Vagina (tissue), 2 donors: ENCODE results near the gene SCARF1.

Experiments
- POLR2A ChIP-seq, 2 donors: fragments of 450-650 bp; IDR thresholded peaks; one replicate each; pipeline ENCODE4 v1.6.1; 2017; ENCODE audit warnings: antibody characterized with exemption in 2 of 2, mild to moderate bottlenecking in 2 of 2, moderate library complexity in 2 of 2
- POLR2AphosphoS5 ChIP-seq, 2 donors: sonication (generic); formaldehyde crosslinking; IDR thresholded peaks; one replicate each; pipeline ENCODE4 v1.9.0; 2017; ENCODE audit warnings: antibody characterized with exemption in 2 of 2, mild to moderate bottlenecking in 2 of 2, low read depth in 1 of 2; ENCODE audit not compliant: insufficient read depth in 1 of 2
- TF ChIP-seq, protein P1 (sequence below), 3 experiments: fragments of 450-650 bp in 2 of 3; fragments of 200-600 bp in 1 of 3; sonication (generic) in 1 of 3; IDR thresholded peaks; one replicate each; pipeline ENCODE4 v1.5.1; 2017 to 2019; ENCODE audit warnings: antibody characterized with exemption in 3 of 3, mild to moderate bottlenecking in 2 of 3, moderate library complexity in 2 of 3

DNA sequence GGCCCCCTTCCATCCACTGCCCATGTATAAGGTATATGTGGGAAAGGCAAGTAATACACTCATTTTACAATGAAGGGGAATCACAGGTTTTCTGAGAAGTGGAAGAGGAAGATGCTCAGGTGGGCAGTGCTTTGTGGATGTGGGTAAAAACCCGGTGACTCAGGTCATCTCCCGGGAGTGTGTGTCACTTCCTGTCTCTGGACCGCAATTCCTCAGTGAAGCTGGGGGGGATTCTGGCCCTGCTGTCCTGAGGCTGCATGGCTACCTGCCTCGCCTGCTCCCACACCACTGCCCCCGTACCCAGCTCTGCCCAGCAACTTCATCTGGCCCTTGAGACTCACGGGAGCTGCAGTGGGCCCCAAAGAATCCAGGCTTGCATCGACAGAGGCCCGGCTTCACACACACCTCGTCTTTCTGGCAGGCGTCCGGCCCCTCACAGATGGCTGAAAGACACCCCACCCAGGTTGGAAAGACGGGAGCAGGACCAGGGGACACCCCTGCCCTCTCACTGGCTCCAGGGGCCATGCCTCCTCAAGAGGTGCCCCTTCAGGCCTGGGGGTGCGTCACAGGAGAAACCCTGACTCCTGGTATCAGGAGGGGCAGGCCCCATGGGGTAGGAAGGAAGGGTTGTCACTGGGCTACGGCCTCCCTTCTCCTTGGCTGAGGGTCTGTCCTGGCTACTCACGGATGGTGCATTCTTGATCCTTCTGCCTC lies 882 bp downstream of the SCARF1 start:
- no peak for TF ChIP-seq POLR2A (IDR thresholded peaks at IDR 0.05)
- TF ChIP-seq, protein P1, sequence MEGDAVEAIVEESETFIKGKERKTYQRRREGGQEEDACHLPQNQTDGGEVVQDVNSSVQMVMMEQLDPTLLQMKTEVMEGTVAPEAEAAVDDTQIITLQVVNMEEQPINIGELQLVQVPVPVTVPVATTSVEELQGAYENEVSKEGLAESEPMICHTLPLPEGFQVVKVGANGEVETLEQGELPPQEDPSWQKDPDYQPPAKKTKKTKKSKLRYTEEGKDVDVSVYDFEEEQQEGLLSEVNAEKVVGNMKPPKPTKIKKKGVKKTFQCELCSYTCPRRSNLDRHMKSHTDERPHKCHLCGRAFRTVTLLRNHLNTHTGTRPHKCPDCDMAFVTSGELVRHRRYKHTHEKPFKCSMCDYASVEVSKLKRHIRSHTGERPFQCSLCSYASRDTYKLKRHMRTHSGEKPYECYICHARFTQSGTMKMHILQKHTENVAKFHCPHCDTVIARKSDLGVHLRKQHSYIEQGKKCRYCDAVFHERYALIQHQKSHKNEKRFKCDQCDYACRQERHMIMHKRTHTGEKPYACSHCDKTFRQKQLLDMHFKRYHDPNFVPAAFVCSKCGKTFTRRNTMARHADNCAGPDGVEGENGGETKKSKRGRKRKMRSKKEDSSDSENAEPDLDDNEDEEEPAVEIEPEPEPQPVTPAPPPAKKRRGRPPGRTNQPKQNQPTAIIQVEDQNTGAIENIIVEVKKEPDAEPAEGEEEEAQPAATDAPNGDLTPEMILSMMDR (IDR thresholded peaks at IDR 0.05): no peak
- no peak for TF ChIP-seq POLR2AphosphoS5 (IDR thresholded peaks at IDR 0.05; ENCODE audit: insufficient read depth in 1 of 2, low read depth in 1 of 2)
